ENCODE measurements around the gene CASKIN1.

The CASKIN1 gene

GRCh38 chr16:2173366-2173765 is 23.0 kb downstream of the CASKIN1 start:
- no peak for DNase-seq (ENCODE audit: low read depth, low spot score)
- Histone ChIP-seq H3K9ac (ENCODE audit: insufficient read length) (no peak overlapping the region), H3K9me3 (ENCODE audit: low read depth, low read length) (no peaks in the 10 kb centered on the region), H3K27ac (no peak overlapping the region), H3K36me3 (ENCODE audit: insufficient read depth, low read length) (peaks cover 13% of the 10 kb centered on the region; the same call in 1 of the 2 replicates), H3K4me3 (no peak overlapping the region)
- TF ChIP-seq FOXP2 (optimal IDR thresholded peaks at IDR 0.05; ENCODE audit: control extremely low read depth, extremely low read length, insufficient read depth) (no peak), EZH2 (IDR thresholded peaks at IDR 0.05) (no peak), POLR2AphosphoS5 (IDR thresholded peaks at IDR 0.05; ENCODE audit: borderline replicate concordance, low read depth, low read length) (no peak)

GRCh38 chr16:2172688-2173335 is 23.6 kb downstream of the CASKIN1 start:
- Histone ChIP-seq H3K36me3 (ENCODE audit: insufficient read depth, low read length) (peaks cover 18% of the 10 kb centered on the region; the same call in 1 of the 2 replicates), H3K9ac (ENCODE audit: insufficient read length) (no peak overlapping the region), H3K9me3 (ENCODE audit: low read depth, low read length) (no peaks in the 10 kb centered on the region), H3K27ac (no peak overlapping the region), H3K4me3 (no peak overlapping the region)
- DNase-seq (ENCODE audit: low read depth, low spot score) = no peak
- no peak for TF ChIP-seq EZH2 (IDR thresholded peaks at IDR 0.05)
- TF ChIP-seq FOXP2 (optimal IDR thresholded peaks at IDR 0.05; ENCODE audit: control extremely low read depth, extremely low read length, insufficient read depth) = no peak
- TF ChIP-seq POLR2AphosphoS5 (IDR thresholded peaks at IDR 0.05; ENCODE audit: borderline replicate concordance, low read depth, low read length) = no peak

GRCh38 chr16:2171601-2172178 is 24.7 kb downstream of the CASKIN1 start:
- H3K9ac ChIP-seq (ENCODE audit: insufficient read length) = no peak overlapping the region
- DNase-seq (ENCODE audit: low read depth, low spot score) = no peak
- no peak overlapping the region for H3K4me3 ChIP-seq
- no peak for TF ChIP-seq POLR2AphosphoS5 (IDR thresholded peaks at IDR 0.05; ENCODE audit: borderline replicate concordance, low read depth, low read length)
- TF ChIP-seq FOXP2 (optimal IDR thresholded peaks at IDR 0.05; ENCODE audit: control extremely low read depth, extremely low read length, insufficient read depth) = no peak
- TF ChIP-seq EZH2 (IDR thresholded peaks at IDR 0.05) = no peak
- H3K36me3 ChIP-seq (ENCODE audit: insufficient read depth, low read length) = peaks cover 19% of the 10 kb centered on the region; the same call in 1 of the 2 replicates
- H3K27ac ChIP-seq = no peak overlapping the region
- no peaks in the 10 kb centered on the region for H3K9me3 ChIP-seq (ENCODE audit: low read depth, low read length)

- TF ChIP-seq FOXP2 (optimal IDR thresholded peaks at IDR 0.05; ENCODE audit: control extremely low read depth, extremely low read length, insufficient read depth) (no peak), POLR2AphosphoS5 (IDR thresholded peaks at IDR 0.05; ENCODE audit: borderline replicate concordance, low read depth, low read length) (no peak), EZH2 (IDR thresholded peaks at IDR 0.05) (no peak)
- no peak overlapping the region for H3K9ac ChIP-seq (ENCODE audit: insufficient read length)
- no peak for DNase-seq (ENCODE audit: low read depth, low spot score)
- no peak overlapping the region for H3K27ac ChIP-seq
- peaks cover 16% of the 10 kb centered on the region; the same call in 1 of the 2 replicates for H3K36me3 ChIP-seq (ENCODE audit: insufficient read depth, low read length)
- no peaks in the 10 kb centered on the region for H3K9me3 ChIP-seq (ENCODE audit: low read depth, low read length)
- no peak overlapping the region for H3K4me3 ChIP-seq
These were observed 25.6 kb downstream of the CASKIN1 start for GRCh38 chr16:2170587-2171435.

GRCh38 chr16:2170080-2170479 is 26.3 kb downstream of the CASKIN1 start:
- Histone ChIP-seq H3K9me3 (ENCODE audit: low read depth, low read length) (no peaks in the 10 kb centered on the region), H3K9ac (ENCODE audit: insufficient read length) (no peak overlapping the region), H3K4me3 (no peak overlapping the region), H3K36me3 (ENCODE audit: insufficient read depth, low read length) (peaks cover 15% of the 10 kb centered on the region; the same call in 1 of the 2 replicates), H3K27ac (no peak overlapping the region)
- DNase-seq (ENCODE audit: low read depth, low spot score) = no peak
- TF ChIP-seq POLR2AphosphoS5 (IDR thresholded peaks at IDR 0.05; ENCODE audit: borderline replicate concordance, low read depth, low read length) (no peak), EZH2 (IDR thresholded peaks at IDR 0.05) (no peak), FOXP2 (optimal IDR thresholded peaks at IDR 0.05; ENCODE audit: control extremely low read depth, extremely low read length, insufficient read depth) (no peak)

GRCh38 chr16:2167068-2167638 is 29.3 kb downstream of the CASKIN1 start:
- TF ChIP-seq POLR2AphosphoS5 (IDR thresholded peaks at IDR 0.05; ENCODE audit: borderline replicate concordance, low read depth, low read length) (no peak), FOXP2 (optimal IDR thresholded peaks at IDR 0.05; ENCODE audit: control extremely low read depth, extremely low read length, insufficient read depth) (no peak), EZH2 (IDR thresholded peaks at IDR 0.05) (no peak)
- no peak for DNase-seq (ENCODE audit: low read depth, low spot score)
- no peak overlapping the region for H3K4me3 ChIP-seq
- no peaks in the 10 kb centered on the region for H3K9me3 ChIP-seq (ENCODE audit: low read depth, low read length)
- no peak overlapping the region for H3K27ac ChIP-seq
- H3K36me3 ChIP-seq (ENCODE audit: insufficient read depth, low read length) = peaks cover 17% of the 10 kb centered on the region; the same call in 1 of the 2 replicates
- H3K9ac ChIP-seq (ENCODE audit: insufficient read length) = no peak overlapping the region

- Histone ChIP-seq H3K4me3 (no peak overlapping the region), H3K9me3 (ENCODE audit: low read depth, low read length) (no peaks in the 10 kb centered on the region), H3K36me3 (ENCODE audit: insufficient read depth, low read length) (peaks cover 17% of the 10 kb centered on the region; the same call in 1 of the 2 replicates), H3K9ac (ENCODE audit: insufficient read length) (no peak overlapping the region), H3K27ac (no peak overlapping the region)
- DNase-seq (ENCODE audit: low read depth, low spot score) = no peak
- no peak for TF ChIP-seq FOXP2 (optimal IDR thresholded peaks at IDR 0.05; ENCODE audit: control extremely low read depth, extremely low read length, insufficient read depth)
- no peak for TF ChIP-seq POLR2AphosphoS5 (IDR thresholded peaks at IDR 0.05; ENCODE audit: borderline replicate concordance, low read depth, low read length)
- TF ChIP-seq EZH2 (IDR thresholded peaks at IDR 0.05) = no peak
These were observed 29.9 kb downstream of the CASKIN1 start for GRCh38 chr16:2166263-2167067.
